KMS-11 (cell line): Measurements from ENCODE around the gene RNASET2.

ENCODE experiments used
- H2AFZ ChIP-seq: fragments of 200-600 bp; sonication (generic); 2 replicates; pipeline ENCODE4 v1.6.1; 2016; ENCODE audit warnings: antibody characterized with exemption, mixed run types, low read depth
- H3K27ac ChIP-seq: fragments of 200-600 bp; sonication (generic); 2 replicates; pipeline ENCODE4 v1.6.1; 2016; ENCODE audit warnings: mild to moderate bottlenecking, mixed run types
- H3K27me3 ChIP-seq: fragments of 200-600 bp; sonication (generic); 2 replicates; pipeline ENCODE4 v1.6.1; 2017; ENCODE audit warnings: mild to moderate bottlenecking, low read depth, mixed run types, moderate library complexity; ENCODE audit not compliant: insufficient read depth
- H3K36me3 ChIP-seq: fragments of 200-600 bp; sonication (generic); 2 replicates; pipeline ENCODE4 v1.6.1; 2017; ENCODE audit warnings: mild to moderate bottlenecking, mixed run types; ENCODE audit not compliant: insufficient read depth
- H3K4me1 ChIP-seq: fragments of 200-600 bp; sonication (generic); 2 replicates; pipeline ENCODE4 v1.6.1; 2016; ENCODE audit warnings: mild to moderate bottlenecking, low read depth, mixed run types; ENCODE audit not compliant: poor library complexity, severe bottlenecking
- H3K4me2 ChIP-seq: fragments of 200-600 bp; sonication (generic); 2 replicates; pipeline ENCODE4 v1.7.0; 2016; ENCODE audit warnings: mild to moderate bottlenecking, mixed run types
- H3K4me3 ChIP-seq: fragments of 200-600 bp; sonication (generic); IDR thresholded peaks from 2 replicates; pipeline ENCODE4 v1.6.1; 2017; ENCODE audit warnings: low read depth, low read length, mixed read lengths; ENCODE audit not compliant: insufficient read depth
- H3K79me2 ChIP-seq: fragments of 200-600 bp; sonication (generic); 2 replicates; pipeline ENCODE4 v1.6.1; 2016; ENCODE audit warnings: low read depth, mixed run types; ENCODE audit not compliant: insufficient read depth
- H3K9ac ChIP-seq: fragments of 200-600 bp; sonication (generic); 2 replicates; pipeline ENCODE4 v1.6.1; 2016; ENCODE audit warnings: mild to moderate bottlenecking, mixed run types
- H4K20me1 ChIP-seq: fragments of 200-600 bp; sonication (generic); 2 replicates; pipeline ENCODE4 v1.6.1; 2016; ENCODE audit warnings: mild to moderate bottlenecking, mixed run types; ENCODE audit not compliant: insufficient read depth
- CTCF ChIP-seq: fragments of 200-600 bp; sonication (generic); conservative IDR thresholded peaks from 2 replicates; pipeline ENCODE4 v1.6.1; 2017; ENCODE audit warnings: low read depth, mild to moderate bottlenecking, antibody characterized with exemption, low read length, moderate library complexity, mixed read lengths

The RNASET2 gene

DNA sequence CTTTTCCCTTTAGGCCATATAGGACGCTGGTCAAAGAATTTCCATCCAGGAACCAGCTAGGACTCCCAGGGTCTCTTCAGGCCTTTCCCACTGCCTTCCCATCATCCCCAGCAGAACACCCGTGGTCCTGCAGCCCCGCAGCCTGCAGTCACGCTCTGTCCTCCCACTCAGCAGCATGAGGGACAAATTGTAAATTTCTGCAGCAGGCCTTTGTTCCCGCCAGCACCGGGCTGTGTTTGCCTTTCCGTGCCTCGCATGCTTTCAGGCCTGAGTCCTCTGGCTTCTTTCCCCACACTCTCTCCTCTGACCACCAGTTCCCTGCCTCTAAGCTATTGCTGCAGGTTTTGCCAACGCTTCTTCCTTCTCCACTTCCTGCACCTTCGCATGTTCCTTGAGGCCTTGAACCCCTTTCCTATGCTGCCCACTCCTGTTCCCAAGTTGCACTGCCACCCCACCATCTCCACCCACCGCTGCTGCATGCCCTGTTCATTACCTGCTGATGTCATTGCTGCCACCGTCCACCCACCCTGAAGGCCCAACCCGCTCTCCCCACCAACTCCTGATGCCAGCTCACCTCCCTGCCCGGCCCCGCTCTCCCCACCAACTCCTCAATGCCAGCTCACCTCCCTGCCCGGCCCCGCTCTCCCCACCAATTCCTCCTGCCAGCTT is 49.8 kb downstream of the RNASET2 start:
- Histone ChIP-seq H3K27ac (no peak overlapping the region), H3K36me3 (no peaks in the 10 kb centered on the region), H3K4me3 (no peak overlapping the region), H3K4me2 (no peak overlapping the region), H3K4me1 (no peaks in the 10 kb centered on the region), H4K20me1 (no peaks in the 10 kb centered on the region), H3K9ac (no peak overlapping the region), H3K79me2 (no peaks in the 10 kb centered on the region), H2AFZ (no peak overlapping the region), H3K27me3 (no peaks in the 10 kb centered on the region)
- no peak for TF ChIP-seq CTCF

DNA sequence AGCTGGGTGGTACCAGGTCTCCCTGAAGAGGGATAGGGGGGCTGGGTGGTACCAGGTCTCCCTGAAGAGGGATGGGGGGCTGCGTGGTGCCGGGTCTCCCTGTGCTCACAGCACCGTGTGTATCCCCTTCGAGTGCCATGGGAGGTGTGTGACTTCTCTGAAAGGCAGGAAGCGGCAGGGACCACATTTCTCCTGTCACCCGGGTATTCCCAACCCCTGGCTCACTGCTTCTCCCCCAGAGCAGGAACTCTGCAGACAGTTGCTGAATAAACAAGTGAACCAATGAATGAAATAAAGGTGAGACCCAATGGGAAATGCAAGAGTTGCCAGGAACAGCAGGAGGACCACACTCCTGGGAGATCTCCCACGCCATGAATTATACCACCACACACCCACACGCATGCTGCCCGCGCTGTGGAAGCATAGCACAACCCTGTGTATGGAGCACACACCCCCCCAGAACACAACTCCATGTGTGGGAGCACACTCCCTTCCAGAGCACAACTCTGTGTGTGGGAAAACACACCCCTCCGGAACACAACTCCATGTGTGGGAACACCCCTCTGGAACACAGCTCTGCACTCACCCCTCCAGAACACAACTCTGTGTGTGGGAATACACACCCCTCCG is 50.7 kb downstream of the RNASET2 start:
- H3K27me3 ChIP-seq = no peaks in the 10 kb centered on the region
- no peak overlapping the region for H3K4me3 ChIP-seq
- no peaks in the 10 kb centered on the region for H3K79me2 ChIP-seq
- H3K9ac ChIP-seq = no peak overlapping the region
- H3K4me2 ChIP-seq = no peak overlapping the region
- no peak overlapping the region for H2AFZ ChIP-seq
- H3K36me3 ChIP-seq = no peaks in the 10 kb centered on the region
- H3K27ac ChIP-seq = no peak overlapping the region
- H3K4me1 ChIP-seq = no peaks in the 10 kb centered on the region
- H4K20me1 ChIP-seq = no peaks in the 10 kb centered on the region
- TF ChIP-seq CTCF = no peak

- Histone ChIP-seq H3K4me1 (no peaks in the 10 kb centered on the region), H3K79me2 (no peaks in the 10 kb centered on the region), H3K9ac (no peak overlapping the region), H3K36me3 (no peaks in the 10 kb centered on the region), H4K20me1 (no peaks in the 10 kb centered on the region), H3K27me3 (no peaks in the 10 kb centered on the region), H2AFZ (no peak overlapping the region), H3K4me3 (no peak overlapping the region), H3K4me2 (no peak overlapping the region), H3K27ac (no peak overlapping the region)
- no peak for TF ChIP-seq CTCF
Observed at GRCh38 chr6:166905013-166905412, 51.3 kb downstream of the RNASET2 start.

DNA sequence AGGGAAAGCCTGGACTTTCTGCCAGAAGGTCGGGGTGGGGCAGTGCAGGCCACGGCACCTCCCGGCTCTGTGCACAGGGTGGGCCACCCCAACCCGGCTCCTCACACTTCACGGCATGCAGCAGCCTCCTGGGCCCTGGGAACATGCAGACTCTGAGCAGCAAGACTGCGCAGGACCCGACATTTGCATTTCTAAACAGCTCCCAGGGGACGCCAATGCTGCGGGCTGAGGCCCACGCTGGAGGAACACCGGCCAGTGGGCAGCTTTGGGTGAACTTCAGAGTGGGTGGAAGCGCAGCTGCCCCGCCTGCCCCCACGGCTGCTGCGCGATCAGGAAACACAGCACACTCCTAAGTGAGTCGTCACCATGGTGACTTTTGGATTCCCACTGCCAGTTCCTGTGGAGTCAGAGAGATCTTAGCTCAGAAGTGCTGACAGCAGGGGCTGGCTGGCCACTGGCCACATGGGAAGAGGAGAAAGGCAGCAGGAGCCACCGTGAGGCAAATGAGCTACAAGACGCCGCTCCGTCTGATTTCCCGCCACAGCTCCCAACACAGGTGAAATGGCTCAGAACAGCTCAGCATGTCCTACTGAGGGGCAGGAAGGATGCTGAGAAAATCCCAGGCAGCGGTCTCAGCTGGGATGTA is 52.1 kb downstream of the RNASET2 start:
- no peak overlapping the region for H3K4me3 ChIP-seq
- H2AFZ ChIP-seq = no peak overlapping the region
- no peaks in the 10 kb centered on the region for H3K36me3 ChIP-seq
- TF ChIP-seq CTCF = no peak
- no peak overlapping the region for H3K9ac ChIP-seq
- no peaks in the 10 kb centered on the region for H3K79me2 ChIP-seq
- no peak overlapping the region for H3K27ac ChIP-seq
- H3K27me3 ChIP-seq = no peaks in the 10 kb centered on the region
- H3K4me2 ChIP-seq = no peak overlapping the region
- H3K4me1 ChIP-seq = no peaks in the 10 kb centered on the region
- no peaks in the 10 kb centered on the region for H4K20me1 ChIP-seq
